Measurements from ENCODE around the gene PIANP. TPM values are rescaled to one million over a fixed set of nuclear protein-coding genes. Genes with fewer than 3 reads are reported as not detected.

PIANP gene
- total RNA-seq, 1 donor from 2014 or later = 0.25 TPM

DNA sequence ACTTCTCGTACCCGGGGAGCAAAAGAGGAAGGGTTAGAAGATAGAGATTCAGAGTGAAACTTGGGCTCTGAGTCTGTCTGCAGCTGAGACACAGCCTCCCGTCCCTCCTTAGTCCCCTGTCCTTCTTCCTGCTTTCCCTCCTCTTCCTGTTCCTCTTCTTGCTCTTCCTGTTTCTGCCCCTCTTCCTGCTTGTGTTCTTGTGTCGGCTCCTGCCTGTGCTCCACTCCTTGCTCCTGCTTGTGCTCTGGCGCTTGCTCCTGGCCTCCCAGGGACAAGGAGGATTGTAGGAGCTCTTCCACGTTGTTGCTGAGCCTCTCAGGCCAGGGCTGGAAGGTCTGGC lies 56.4 kb downstream of the PIANP start:
- ATAC-seq = peak; percentile 45
- DNase-seq = no peak
- intact Hi-C loops (cut with micrococcal nuclease) = no loop called here

Other genes with a start within 250 kb of the PIANP start
- gene TAPBPL, start 248.8 kb downstream of the PIANP start, total RNA-seq = 13.1 TPM
- gene VAMP1, start 230.1 kb downstream of the PIANP start, total RNA-seq = 3.6 TPM
- gene MRPL51, start 207.6 kb downstream of the PIANP start, total RNA-seq = 275 TPM
- 13.1 TPM for gene NCAPD2, start 206.7 kb downstream of the PIANP start, total RNA-seq
- gene GAPDH, start 166.3 kb downstream of the PIANP start, total RNA-seq = 4,526 TPM
- 14.9 TPM for gene IFFO1, start 144.8 kb downstream of the PIANP start, total RNA-seq
- 16.1 TPM for gene NOP2, start 132.5 kb downstream of the PIANP start, total RNA-seq
- 159 TPM for gene CHD4, start 93.4 kb downstream of the PIANP start, total RNA-seq
- gene LPAR5, start 64.9 kb downstream of the PIANP start, total RNA-seq = 8.6 TPM
- 2.2 TPM for gene ACRBP, start 53.4 kb downstream of the PIANP start, total RNA-seq
- 30.1 TPM for gene ING4, start 37.7 kb downstream of the PIANP start, total RNA-seq
- gene ZNF384, start 11.4 kb downstream of the PIANP start, total RNA-seq = 31.8 TPM
- gene COPS7A, start 23.2 kb upstream of the PIANP start, total RNA-seq = 81.9 TPM
- gene MLF2, start 52.3 kb upstream of the PIANP start, total RNA-seq = 158 TPM
- gene PTMS, start 65.5 kb upstream of the PIANP start, total RNA-seq = 133 TPM
- 0.37 TPM for gene LAG3, start 71.7 kb upstream of the PIANP start, total RNA-seq
- 8.4 TPM for gene CD4, start 88.7 kb upstream of the PIANP start, total RNA-seq
- gene GPR162, start 121.0 kb upstream of the PIANP start, total RNA-seq = 5.3 TPM
- 11.5 TPM for gene P3H3, start 127.6 kb upstream of the PIANP start, total RNA-seq
- 5.4 TPM for gene GNB3, start 140.1 kb upstream of the PIANP start, total RNA-seq
- 0.32 TPM for gene CDCA3, start 150.5 kb upstream of the PIANP start, total RNA-seq
- 66.2 TPM for gene USP5, start 151.3 kb upstream of the PIANP start, total RNA-seq
- gene TPI1, start 166.7 kb upstream of the PIANP start, total RNA-seq = 855 TPM
- gene SPSB2, start 172.5 kb upstream of the PIANP start, total RNA-seq = 2.2 TPM
- gene LRRC23, start 204.0 kb upstream of the PIANP start, total RNA-seq = 7.7 TPM
- gene ENO2, start 213.8 kb upstream of the PIANP start, total RNA-seq = 12.0 TPM
- gene ATN1, start 227.1 kb upstream of the PIANP start, total RNA-seq = 83.1 TPM
- not detected for gene RNU7-1, start 243.0 kb upstream of the PIANP start, total RNA-seq
- 238 TPM for gene C12orf57, start 243.2 kb upstream of the PIANP start, total RNA-seq

Data from left ventricle myocardium superior (tissue), 1 donor.